ENCODE measurements around the gene CCDC149. TPM values are rescaled to one million over a fixed set of nuclear protein-coding genes. Genes with fewer than 3 reads are reported as not detected.

Gene CCDC149
- total RNA-seq, 4 donors from 2014 or later = 11.5 to 22.4 (median 14.4) TPM

DNA sequence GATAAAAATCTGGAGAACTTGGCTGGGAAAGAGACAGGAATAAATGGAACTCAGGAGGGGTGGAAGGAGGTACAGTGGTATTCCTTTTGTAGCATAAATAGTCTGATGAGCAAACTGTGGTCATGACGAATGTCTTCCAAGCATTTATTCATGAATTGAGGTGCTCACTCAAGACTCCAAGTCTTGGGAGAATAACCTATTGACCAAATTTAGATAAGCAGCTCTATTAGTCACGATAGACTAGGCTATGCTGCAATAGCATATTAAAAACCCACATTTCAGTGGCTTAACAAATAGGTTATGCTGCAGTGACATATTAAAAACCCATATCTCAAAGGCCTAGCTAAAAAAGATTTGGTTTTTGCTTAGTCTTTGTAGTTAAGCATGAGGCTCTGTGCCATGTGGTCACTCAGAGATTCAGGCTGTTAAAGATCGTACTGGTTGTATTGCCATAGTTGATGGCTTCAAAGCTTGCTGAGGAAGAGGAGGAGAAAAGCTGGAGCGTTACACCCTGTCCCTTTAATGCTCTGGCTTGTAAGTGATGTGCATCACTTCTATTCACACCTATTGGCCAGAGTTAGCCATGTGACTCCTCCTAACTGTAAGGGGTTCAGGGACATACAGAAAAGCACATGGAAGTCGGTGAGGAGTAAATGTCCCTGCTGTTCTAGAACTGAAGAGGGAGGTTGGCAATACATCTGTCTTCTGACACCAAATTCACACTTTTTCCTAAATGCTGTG lies 24.5 kb upstream of the CCDC149 start:
- ATAC-seq (ENCODE audit: low FRiP score) (no peak), DNase-seq (ENCODE audit: low spot score) (no peak)
- TF ChIP-seq, protein P1, sequence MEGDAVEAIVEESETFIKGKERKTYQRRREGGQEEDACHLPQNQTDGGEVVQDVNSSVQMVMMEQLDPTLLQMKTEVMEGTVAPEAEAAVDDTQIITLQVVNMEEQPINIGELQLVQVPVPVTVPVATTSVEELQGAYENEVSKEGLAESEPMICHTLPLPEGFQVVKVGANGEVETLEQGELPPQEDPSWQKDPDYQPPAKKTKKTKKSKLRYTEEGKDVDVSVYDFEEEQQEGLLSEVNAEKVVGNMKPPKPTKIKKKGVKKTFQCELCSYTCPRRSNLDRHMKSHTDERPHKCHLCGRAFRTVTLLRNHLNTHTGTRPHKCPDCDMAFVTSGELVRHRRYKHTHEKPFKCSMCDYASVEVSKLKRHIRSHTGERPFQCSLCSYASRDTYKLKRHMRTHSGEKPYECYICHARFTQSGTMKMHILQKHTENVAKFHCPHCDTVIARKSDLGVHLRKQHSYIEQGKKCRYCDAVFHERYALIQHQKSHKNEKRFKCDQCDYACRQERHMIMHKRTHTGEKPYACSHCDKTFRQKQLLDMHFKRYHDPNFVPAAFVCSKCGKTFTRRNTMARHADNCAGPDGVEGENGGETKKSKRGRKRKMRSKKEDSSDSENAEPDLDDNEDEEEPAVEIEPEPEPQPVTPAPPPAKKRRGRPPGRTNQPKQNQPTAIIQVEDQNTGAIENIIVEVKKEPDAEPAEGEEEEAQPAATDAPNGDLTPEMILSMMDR (IDR thresholded peaks at IDR 0.05) = no peak

DNA sequence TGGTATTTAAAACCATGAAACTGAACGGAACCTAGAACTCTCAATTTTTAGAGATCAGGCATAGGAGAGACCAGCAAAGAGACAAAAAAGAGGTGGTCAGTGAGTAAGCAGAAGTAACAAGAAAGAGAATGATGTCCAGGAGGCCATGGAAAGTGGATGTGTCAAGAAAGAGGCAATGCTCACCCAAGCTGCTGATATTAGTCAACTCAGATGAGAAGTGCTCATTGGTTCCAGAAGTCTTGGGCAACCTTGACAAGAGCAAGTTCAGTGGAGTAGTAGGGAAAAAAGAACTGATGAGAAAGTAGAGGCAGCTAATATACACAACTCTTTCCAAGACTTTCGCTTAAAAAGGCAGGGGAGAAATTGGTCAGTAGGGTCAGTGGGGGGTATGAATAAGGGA lies 23.0 kb upstream of the CCDC149 start:
- ATAC-seq (ENCODE audit: low FRiP score) (no peak), DNase-seq (ENCODE audit: low spot score) (no peak)
- TF ChIP-seq, protein P1 (IDR thresholded peaks at IDR 0.05) = no peak

DNA sequence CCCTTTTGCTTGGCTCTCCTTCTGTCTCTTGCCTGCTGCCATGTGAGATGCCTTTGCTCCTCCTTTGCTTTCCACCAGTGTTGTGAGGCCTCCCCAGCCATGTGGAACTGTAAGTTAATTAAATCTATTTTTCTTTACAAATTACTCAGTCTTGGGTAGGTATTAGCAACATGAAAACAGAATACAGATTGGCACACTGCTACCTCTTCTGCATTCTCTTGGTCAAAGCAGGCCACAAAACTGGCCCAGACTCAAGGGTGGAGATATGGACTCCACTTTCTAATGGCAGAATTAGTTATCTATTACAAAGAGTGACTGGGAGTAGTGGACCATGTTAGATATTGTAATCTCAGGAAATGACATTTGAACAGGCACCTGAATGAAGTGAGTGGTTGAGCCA lies 21.5 kb upstream of the CCDC149 start:
- TF ChIP-seq, protein P1 (IDR thresholded peaks at IDR 0.05) = no peak
- ATAC-seq (ENCODE audit: low FRiP score) (no peak), DNase-seq (ENCODE audit: low spot score) (no peak)

DNA sequence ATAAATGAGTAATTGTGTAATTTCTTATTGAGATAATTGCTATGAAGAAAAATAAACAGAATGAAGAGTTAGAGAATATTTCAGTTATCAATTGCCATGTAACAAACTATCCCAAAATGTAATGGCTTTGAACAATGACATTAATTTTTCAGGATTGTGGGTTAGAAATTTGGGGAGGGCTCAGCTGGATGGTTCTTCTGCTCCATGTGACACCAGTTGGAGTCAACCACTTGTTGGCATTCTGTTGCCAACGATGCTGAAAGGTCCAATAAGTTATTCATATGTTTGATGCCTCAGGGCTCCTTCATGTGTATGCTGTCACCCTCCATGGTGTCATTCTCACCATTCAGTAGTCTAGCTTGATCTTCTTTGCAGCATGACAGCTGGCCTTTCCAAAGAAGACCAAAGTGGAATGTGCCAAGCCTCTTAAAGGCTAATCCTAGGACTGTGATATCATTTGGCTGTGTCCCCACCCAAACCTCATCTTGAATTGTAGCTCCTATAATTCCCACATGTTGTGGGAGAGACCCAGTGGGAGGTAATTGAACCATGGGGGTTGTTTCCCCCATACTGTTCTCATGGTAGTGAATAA lies 20.9 kb upstream of the CCDC149 start:
- TF ChIP-seq, protein P1 (IDR thresholded peaks at IDR 0.05) = no peak
- no peak for DNase-seq (ENCODE audit: low spot score)
- ATAC-seq (ENCODE audit: low FRiP score) = no peak

DNA sequence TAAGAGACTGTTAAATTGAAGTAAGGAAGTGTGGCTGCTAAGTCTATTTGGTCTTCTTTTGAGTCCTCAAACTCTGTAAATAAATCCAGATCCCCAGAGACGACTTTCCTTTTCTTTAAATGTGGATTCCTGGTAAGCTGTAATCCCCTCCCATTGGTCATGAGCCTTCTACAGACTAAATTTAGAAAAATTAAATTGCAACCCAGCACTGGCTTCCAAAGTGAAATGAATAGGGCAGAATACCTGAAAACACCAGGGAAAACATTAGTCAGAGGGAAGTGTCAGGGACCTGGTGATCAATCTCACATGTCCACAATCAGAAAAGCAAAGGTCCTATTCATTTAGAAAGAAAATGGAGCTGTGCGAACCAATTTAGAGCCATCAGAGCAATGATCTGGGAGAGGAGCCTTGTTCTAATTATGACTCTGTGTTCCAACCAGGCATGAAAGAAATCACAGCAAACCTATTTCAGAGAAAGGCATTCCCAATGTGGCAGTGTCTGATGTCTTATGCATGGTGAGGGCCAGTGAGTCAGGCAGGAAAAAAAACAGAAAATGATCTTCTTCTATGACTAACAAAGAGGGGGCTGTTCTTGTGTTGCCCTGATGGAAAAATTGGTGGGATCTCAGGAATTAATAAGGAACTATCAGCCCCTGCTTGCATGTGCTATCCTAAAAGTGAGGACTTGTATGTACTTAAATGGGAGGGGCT lies 19.8 kb upstream of the CCDC149 start:
- ATAC-seq (ENCODE audit: low FRiP score) = no peak
- TF ChIP-seq, protein P1 (IDR thresholded peaks at IDR 0.05) = no peak
- DNase-seq (ENCODE audit: low spot score) = no peak

DNA sequence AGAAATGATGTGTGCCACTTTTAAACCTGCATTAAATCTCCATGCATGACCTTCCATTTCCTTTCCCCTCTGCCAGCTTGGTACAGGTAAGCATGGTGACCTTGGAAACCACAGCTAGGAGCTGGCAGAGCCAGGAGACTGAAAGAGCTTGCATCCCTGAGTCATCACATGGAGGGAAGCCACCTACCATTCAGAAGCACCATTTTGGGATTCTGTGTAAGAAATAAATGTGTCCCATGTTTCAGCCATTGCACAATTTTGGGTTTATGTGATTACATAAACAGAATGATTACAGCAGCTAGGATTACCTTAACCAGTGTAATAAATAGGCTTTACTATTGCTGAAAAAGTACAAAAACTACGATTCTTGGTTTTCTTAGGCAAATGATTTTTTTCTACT lies 17.3 kb upstream of the CCDC149 start:
- DNase-seq (ENCODE audit: low spot score) (no peak), ATAC-seq (ENCODE audit: low FRiP score) (no peak)
- TF ChIP-seq, protein P1 (IDR thresholded peaks at IDR 0.05) = no peak
